Right renal cortex interstitium (tissue), 3 donors: ENCODE measurements around the gene GALNT17. TPM values are rescaled to one million over a fixed set of nuclear protein-coding genes. Genes with fewer than 3 reads are reported as not detected.

Source experiments
- DNase-seq, 3 donors: peaks; one replicate each; pipeline ENCODE4 v3.0.0-alpha.2; 2013; ENCODE audit warnings: low read depth in 3 of 3, low spot score in 2 of 3
- polyA plus RNA-seq, 3 donors: library from polyadenylated mRNA; unstranded; fragments of 120-200 nt; gene quantifications; one replicate each; pipeline ENCODE4 v1.2.1, GENCODE V29; 2013; ENCODE audit not compliant: insufficient read length in 3 of 3

GALNT17 gene
- polyA plus RNA-seq, 3 donors, result 3.3 to 4.0 (median 3.4) TPM

- no peak for DNase-seq
Observed at GRCh38 chr7:71486414-71486813, 354.5 kb downstream of the GALNT17 start.

DNA sequence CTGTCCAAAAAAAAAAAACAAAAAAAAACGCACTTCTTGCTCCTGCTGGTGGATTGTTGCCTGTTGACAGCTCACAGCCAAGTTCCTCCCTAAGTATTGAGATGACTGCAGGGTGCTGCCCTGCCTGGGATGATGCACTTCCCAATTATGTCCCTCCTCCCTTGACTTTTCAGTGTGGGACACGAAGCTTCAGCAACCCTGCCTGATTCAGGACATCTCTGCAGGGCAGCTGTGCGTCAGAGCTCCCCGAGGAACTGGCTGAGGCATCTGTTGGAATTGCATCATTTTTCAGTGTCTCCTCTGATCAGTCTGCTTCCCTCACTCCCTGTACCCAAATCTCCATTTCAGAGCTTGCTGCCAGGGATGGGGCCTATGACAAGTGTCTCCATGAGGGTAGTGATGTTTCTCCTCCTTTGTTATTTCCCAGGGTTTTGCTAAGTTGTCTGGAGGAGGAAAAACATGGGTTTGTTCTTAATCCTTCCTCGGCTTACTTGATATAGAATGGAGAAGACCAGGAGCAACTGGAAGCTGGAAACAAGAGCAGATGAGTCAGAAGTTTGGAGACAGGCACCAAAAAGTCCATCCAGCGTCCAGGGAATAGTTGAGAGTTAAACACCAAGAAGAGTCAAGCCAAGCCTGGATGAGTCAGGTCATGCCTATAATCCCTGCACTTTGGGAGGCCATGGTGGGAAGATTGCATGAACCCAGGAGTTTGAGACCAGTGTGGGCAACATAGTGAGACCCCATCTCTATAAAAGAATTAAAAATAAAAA is 355.1 kb downstream of the GALNT17 start:
- DNase-seq, result no peak

DNA sequence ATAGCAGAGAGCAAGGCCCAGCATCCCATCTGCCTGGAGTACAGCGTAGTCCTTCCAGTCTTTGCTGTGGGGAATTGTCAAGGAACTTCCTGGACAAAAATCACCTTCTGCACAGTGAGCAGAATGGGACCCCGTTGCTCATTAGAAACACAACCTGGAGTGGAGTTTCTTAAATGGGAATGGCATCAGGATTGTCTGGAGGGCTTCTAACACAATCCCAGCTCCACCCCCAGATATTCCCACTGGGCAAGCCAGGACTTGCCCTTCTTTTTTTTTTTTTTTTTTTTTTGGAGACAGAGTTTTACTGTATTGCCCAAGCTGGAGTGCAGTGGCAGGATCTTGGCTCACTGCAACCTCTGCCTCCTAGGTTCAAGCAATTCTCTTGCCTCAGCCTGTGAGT is 356.4 kb downstream of the GALNT17 start:
- DNase-seq, result no peak

DNA sequence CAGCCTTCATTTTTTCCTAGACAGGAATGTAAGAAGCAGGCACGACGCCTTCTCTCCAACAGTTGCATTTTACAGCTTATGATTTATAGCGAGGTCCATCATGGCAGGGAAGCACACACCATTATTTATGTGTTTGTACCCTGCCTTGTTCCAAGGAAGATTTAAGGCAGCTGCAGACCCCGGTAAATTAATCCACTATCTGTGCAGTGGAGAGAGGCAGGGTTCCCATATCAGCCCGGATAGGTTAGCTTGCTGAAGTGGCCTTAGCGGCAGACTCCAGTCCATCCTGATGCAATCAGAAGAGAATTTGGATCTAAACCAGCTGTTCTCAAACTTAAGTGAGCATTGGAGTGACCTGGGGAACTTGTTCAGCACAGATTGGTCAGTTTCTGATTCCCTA is 359.4 kb downstream of the GALNT17 start:
- DNase-seq, result peak; percentile 12 to 33 (median 15)

DNA sequence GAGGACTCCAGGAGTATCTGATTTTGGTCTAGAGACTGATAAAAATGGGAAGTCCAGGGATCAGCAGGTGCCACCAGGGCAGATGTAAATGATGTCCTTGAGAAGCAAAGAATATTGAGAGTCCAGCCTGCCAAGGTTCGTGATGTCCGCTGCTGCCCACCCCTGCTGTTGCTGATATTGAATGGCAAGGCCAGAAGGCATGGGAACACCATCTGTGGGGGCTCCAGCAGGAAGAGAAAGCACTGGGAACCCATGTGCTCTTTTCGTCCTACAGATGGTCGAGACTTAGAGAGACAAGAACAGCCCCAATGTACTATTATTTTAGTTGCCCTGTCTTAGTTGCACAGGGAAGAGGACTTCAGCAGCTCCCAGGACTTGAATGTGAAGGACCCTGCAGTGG is 363.9 kb downstream of the GALNT17 start:
- no peak for DNase-seq

DNA sequence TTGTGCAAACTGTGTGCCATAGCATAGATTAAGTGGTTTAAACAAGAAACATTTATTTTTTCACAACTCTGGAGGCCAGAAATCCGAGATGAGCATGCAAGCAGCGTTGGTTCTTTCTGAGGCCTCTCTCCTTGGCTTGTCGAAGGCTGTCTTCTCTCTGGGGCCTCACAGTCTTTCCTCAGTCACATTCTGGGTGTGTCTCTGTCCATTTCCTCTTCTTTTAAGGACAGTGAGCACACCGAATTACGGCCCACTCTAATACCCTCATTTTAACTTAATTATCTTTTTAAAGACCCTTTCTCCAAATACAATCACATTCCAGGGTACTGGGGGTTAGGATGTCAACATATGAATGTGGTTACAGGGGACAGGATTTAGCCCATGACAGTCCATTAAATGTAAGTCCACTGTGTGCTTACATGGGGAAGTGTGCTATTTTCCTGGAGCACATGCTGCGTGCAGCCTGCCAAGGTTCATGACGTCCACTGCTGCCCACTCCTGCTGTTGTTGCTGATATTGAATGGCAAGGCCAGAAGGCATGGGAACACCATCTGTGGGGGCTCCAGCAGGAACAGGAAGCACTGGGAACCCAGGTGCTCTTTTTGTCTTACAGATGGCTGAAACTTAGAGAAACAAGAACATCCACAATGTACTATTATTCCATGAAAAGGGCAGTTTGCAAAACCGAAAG is 365.5 kb downstream of the GALNT17 start:
- no peak for DNase-seq

- DNase-seq, result no peak
Observed at GRCh38 chr7:71498381-71498780, 366.4 kb downstream of the GALNT17 start.

- DNase-seq, result no peak
Observed at GRCh38 chr7:71504697-71505441, 372.9 kb downstream of the GALNT17 start.

- no peak for DNase-seq
Observed at GRCh38 chr7:71506822-71507221, 374.9 kb downstream of the GALNT17 start.

DNA sequence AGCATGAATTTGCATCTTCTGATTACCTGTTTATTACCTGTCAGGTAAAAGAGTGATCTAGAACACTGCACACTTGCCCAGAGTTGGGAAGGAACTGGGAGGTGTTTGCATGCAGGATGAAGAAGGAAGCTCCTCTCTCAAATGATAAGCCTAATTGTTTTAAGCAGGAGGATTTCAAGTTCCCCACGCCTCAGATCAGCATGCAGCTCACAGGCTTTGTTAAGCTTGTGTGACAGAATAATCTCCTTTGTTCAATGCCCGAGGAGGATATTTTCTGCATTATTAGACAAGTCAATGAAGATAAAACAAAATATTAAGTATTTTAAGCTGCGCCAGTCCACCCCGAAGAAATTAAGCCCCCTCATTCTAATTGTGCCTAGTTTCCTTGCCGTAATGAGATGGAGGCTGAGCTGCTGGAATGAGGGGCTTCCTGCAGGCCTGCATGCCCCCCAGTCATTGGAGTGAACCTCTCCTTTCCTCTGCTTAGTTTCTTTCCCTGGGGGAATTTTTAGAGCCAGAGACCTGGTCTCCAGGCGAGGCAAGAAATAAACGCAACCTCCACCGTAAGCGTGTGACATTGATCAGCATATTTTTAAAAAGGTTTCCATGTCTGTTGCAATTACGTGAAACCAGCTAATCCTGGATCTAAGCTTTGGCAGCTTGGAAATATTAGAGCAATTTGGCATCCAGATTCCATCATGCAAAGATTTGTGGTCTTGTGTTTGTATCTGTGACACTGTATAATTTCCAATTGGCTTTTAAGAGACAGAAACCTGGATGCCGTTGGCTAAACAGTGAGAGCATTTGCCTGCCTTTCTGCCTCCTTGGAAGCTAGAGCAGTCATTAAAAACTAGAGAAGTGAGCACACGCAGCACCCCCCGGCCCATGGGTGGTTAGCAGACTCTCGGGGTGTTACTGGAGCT is 376.0 kb downstream of the GALNT17 start:
- DNase-seq, result no peak

DNA sequence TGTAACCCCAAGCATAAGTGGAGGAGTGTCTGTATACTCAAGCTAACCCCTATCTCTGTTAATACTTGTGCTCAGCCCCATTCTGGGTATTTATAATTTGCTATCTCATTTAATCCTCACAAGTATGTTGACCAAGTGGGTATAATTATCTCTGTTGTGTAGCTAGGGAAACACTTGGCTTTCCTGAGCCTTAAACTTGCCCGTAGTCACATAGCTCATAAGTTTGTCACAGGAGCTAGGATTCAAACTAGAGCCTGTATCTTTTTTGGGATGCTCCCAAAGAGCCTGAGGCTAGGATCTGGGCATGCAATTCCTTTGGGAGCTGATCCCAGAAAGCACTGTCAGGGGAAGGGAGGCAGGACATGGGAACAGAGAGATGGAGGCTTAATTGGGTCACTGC is 377.4 kb downstream of the GALNT17 start:
- no peak for DNase-seq

DNA sequence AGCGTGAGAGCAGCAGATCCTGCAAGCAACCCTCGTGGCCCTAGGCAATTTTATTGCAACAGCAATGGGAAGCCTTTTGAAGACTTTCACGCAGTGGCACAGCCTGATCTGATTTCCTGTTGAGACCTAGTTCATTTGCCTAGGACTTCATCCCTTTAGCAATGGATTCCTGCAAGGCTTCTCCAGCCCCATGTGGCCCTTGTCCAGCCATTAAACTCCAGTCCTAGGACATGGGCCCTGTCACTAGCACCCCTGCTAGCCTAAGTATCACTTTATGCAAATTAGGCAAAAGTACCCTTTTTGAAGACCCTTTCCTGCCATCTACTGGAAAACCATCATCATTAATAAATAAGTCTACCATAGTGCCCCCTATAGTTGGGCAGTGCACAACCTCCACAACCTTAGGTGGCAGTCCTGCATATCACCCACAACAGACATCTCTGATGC is 379.4 kb downstream of the GALNT17 start:
- DNase-seq, result no peak

GRCh38 chr7:71517940-71518699 is 386.2 kb downstream of the GALNT17 start:
- no peak for DNase-seq

- no peak for DNase-seq
Observed at GRCh38 chr7:71518880-71519279, 386.9 kb downstream of the GALNT17 start.

DNA sequence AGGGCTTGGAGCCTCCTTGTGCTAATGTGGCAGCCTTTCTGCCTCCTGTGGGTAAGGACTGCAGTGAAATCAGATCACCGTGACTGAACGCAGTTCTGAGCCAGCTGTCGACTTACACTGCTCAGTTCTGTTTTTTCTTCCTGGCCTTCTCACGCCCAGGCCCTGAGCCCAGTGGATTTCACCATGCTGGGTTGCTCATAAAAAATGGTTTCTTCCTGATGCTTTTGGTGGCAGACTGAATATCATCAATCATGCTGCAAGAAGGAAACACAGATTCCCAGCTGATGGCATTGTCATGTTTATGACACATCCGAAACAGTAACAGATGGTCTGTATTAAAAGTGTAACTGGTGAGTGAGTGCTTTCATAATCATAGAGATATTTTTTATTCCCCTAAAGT is 389.6 kb downstream of the GALNT17 start:
- DNase-seq, result no peak

- DNase-seq, result no peak
Observed at GRCh38 chr7:71526106-71526505, 394.2 kb downstream of the GALNT17 start.

GRCh38 chr7:71527213-71527612 is 395.3 kb downstream of the GALNT17 start:
- DNase-seq, result no peak

- no peak for DNase-seq
Observed at GRCh38 chr7:71535616-71536015, 403.7 kb downstream of the GALNT17 start.

DNA sequence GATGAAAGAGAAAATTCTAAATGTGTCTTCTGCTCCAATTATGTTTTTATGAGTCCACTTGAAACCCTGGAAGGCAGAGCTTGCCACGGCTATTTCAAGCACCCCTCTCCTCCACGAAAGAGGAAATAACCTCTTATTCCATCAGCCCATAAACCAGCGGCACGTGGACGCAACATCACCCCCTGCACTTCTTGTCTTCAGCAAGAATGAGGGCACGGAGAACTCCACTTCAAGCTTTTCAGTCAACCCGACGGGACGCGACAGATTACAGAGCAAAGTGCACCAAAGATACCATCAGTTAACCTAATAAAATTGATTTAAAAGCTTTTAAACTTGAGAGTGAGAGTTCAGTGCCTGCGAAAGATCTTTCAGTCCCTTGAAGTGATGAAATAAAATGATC is 406.3 kb downstream of the GALNT17 start:
- DNase-seq, result no peak

GRCh38 chr7:71539615-71540014 is 407.7 kb downstream of the GALNT17 start:
- no peak for DNase-seq
